Muscle layer of colon (tissue), 2 donors: ENCODE results near the gene GUCY2D.

Source experiments
- H3K27ac ChIP-seq: one replicate; pipeline ENCODE4 v1.7.0; 2013; ENCODE audit warnings: low read depth, mild to moderate bottlenecking, low read length, moderate library complexity
- H3K27me3 ChIP-seq, 2 donors: one replicate each; pipeline ENCODE4 v1.7.0; 2013; ENCODE audit warnings: low read length in 2 of 2, mild to moderate bottlenecking in 2 of 2; ENCODE audit not compliant: insufficient read depth in 2 of 2, control insufficient read depth in 1 of 2
- H3K36me3 ChIP-seq: one replicate; pipeline ENCODE4 v1.7.0; 2013; ENCODE audit warnings: mild to moderate bottlenecking, low read length; ENCODE audit not compliant: insufficient read depth
- H3K4me1 ChIP-seq: one replicate; pipeline ENCODE4 v1.7.0; 2013; ENCODE audit warnings: mild to moderate bottlenecking, low read length; ENCODE audit not compliant: insufficient read depth
- H3K4me3 ChIP-seq, 2 donors: one replicate each; pipeline ENCODE4 v1.7.0; 2013; ENCODE audit warnings: low read length in 2 of 2, low read depth in 1 of 2, mild to moderate bottlenecking in 1 of 2, moderate library complexity in 1 of 2
- H3K9ac ChIP-seq: one replicate; pipeline ENCODE4 v1.7.0; 2013; ENCODE audit warnings: low read length
- H3K9me3 ChIP-seq: one replicate; pipeline ENCODE4 v1.7.0; 2013; ENCODE audit warnings: mild to moderate bottlenecking, low read length
- donor health status: abdominal sarcoma.
- donor health status: Adenocarcinoma of cecum.

GUCY2D gene

DNA sequence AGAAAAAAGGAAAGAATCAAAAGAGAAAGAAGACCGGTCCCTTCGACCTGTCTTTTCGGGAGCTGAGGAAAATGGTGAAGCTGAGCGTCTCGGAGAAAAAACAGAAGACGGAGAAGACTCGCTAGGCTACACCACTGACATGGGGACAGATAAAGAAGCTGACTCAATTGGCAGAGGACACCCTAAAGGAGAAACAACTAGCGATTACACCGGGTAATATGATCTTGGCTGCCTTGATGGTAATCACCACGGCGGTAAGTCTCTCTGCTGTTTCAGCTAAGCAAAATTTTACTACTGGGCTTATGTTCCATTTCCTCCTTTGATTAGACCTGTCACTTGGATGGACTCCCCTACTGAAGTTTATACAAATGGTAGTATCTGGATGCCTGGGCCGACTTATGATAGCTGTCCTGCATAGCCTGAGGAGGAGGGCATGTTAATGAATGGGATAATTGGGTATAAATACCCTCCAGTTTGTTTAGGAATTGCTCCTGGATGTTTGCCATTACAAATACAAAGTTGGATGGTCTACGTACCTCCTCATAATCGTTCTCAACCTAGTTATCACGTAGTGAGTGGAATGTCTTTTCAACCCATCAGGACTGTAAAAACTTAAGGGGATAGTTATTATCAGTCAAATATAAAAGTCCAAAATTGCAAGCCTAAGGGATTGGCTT lies 60.5 kb downstream of the GUCY2D start:
- Histone ChIP-seq H3K27ac (no peak overlapping the region), H3K9me3 (no peaks in the 10 kb centered on the region), H3K4me1 (peaks cover 9% of the 10 kb centered on the region), H3K4me3 (no peak overlapping the region), H3K9ac (no peak overlapping the region), H3K27me3 (peaks cover 43 to 64% of the 10 kb centered on the region in 2 donors), H3K36me3 (no peaks in the 10 kb centered on the region)

DNA sequence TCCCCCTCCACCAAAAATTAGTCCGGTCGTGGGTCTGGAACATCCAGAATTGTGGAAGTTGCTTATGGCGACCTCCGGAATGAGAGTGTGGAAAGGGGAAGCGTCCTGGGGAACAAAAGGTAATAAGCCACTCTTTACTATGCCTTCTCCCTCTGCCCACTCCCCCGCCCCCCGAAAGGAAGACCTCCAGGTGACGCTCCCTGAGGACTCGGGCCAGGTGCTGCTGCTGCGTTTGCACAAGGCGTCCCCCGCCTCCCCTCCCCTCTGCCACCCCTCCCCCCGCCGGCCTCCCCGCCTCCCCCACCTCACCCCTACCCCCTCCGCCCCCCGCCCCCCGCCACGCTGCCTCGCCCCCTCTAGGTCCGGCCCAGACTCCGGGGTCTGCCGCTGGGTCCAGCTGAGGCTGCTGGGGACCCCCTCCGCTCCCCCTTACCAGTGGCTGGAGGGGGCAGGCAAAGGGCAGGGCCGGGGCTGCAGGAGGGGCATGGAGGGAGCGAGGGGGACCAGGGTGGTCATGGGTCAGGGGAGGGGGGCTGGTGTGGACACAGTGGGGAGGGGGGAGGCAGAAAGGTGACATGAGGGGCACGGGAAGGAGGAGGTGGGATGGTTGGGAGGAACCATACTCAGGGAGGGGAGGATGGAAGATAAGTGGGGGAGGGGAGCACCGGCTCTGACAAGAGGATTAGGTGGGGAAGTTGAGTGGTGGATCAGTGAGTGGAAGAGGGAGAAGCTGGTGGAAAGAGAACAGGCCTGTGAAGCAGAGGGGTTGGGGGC lies 61.5 kb downstream of the GUCY2D start:
- Histone ChIP-seq H3K9ac (no peak overlapping the region), H3K4me1 (peaks cover 9% of the 10 kb centered on the region), H3K9me3 (no peaks in the 10 kb centered on the region), H3K27me3 (peaks cover 43 to 54% of the 10 kb centered on the region in 2 donors), H3K36me3 (no peaks in the 10 kb centered on the region), H3K4me3 (no peak overlapping the region), H3K27ac (no peak overlapping the region)

DNA sequence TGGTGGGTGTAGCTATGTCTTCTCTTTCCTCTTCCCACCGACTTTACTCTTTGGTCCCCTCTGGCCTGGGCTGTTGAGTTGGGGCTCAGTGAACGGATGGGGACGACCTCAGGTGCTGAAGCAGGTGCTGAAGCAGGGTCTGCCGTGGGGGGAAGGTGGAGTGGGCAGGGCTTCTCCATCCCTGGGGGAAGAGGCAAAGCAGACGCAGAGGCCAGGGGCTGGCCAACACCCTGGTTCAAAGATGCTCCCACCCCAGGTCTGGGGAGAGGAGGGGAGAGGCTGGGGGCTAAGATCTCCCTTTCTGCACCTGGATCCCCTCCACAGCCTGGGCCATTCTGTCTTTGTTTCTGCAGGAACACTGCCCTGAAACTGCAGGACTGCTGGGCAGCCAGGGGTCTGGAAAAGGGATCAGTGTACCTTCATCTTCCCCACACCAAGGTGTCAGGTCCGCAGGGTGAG lies 62.2 kb downstream of the GUCY2D start:
- H3K9ac ChIP-seq: no peak overlapping the region
- no peaks in the 10 kb centered on the region for H3K36me3 ChIP-seq
- H3K9me3 ChIP-seq: no peaks in the 10 kb centered on the region
- peaks cover 37 to 48% of the 10 kb centered on the region in 2 donors for H3K27me3 ChIP-seq
- no peak overlapping the region for H3K4me3 ChIP-seq
- H3K4me1 ChIP-seq: peaks cover 9% of the 10 kb centered on the region
- no peak overlapping the region for H3K27ac ChIP-seq

DNA sequence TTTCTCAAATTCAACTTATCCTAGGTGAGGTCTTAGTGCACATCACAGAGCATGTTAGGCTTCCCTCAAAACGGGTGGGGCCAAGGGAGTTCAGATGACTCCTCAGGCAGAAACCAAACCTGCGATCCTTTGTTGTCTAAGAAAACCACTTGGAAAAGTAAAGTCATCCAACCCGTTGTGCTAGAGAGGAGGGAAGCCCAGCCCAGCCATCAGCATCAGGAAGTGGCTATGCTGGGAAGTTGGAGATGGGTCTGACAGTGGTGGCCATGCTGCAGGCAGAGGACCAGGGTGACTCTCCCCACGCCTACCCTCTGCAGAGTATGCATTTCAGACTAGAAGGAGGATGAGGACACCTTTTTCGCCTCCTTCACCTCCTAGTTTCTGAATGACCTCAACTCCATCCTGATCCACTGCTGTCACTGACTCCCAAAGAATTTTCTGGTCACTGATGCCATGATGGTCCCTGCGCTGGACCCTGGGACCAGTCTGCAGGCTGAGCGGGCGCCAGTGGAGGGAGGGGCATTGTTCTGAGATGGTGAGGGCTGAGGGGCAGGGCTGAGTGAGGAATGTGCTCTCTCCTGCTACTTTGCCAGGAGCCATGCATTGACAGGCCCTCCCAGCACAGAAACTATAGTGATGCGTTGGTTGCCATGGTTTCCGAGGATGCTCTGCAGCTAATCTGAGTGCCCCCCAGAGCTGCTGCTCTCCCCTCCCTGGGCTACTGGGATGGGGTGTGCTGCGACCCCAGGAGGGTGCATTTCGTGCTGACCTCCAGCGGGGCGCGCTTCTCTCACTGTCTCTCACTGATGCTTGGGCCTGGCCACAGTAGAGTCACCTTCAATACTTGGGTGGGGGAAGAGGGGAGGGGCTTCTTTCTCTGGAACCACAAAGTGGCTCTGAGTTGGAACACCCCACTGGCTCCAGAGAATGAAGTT lies 64.7 kb downstream of the GUCY2D start:
- Histone ChIP-seq H3K9me3 (no peaks in the 10 kb centered on the region), H3K36me3 (no peaks in the 10 kb centered on the region), H3K4me1 (peaks cover 9% of the 10 kb centered on the region), H3K9ac (no peak overlapping the region), H3K27ac (no peak overlapping the region), H3K4me3 (no peak overlapping the region), H3K27me3 (peaks cover 21 to 37% of the 10 kb centered on the region in 2 donors)

GRCh38 chr17:8067806-8068205 lies 65.4 kb downstream of the GUCY2D start:
- Histone ChIP-seq H3K9ac (no peak overlapping the region), H3K27me3 (peaks cover 21 to 38% of the 10 kb centered on the region in 2 donors), H3K4me3 (no peak overlapping the region), H3K4me1 (peaks cover 4% of the 10 kb centered on the region), H3K27ac (no peak overlapping the region), H3K9me3 (no peaks in the 10 kb centered on the region), H3K36me3 (no peaks in the 10 kb centered on the region)

GRCh38 chr17:8068736-8069586 lies 66.5 kb downstream of the GUCY2D start:
- no peak overlapping the region for H3K9ac ChIP-seq
- H3K36me3 ChIP-seq: no peaks in the 10 kb centered on the region
- H3K27ac ChIP-seq: no peak overlapping the region
- H3K9me3 ChIP-seq: no peaks in the 10 kb centered on the region
- H3K27me3 ChIP-seq: peaks cover 24 to 40% of the 10 kb centered on the region in 2 donors
- no peak overlapping the region for H3K4me3 ChIP-seq
- H3K4me1 ChIP-seq: peaks cover 13% of the 10 kb centered on the region

DNA sequence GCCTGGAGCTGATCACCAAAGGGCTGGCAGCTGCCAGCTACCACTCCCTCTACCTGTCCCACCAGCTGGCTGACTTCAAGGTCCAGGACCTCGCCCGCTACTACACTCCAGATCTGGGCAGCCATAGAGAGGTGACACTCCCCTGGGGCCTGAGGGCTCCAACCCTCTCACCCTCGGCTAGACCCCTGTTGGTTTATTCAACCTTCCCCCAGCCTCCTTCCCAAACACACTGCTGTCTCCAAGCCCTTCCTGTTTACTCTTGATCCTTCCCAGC lies 67.1 kb downstream of the GUCY2D start:
- Histone ChIP-seq H3K9me3 (no peaks in the 10 kb centered on the region), H3K9ac (no peak overlapping the region), H3K27ac (no peak overlapping the region), H3K27me3 (peaks cover 30 to 41% of the 10 kb centered on the region in 2 donors), H3K4me3 (no peak overlapping the region), H3K4me1 (peaks cover 15% of the 10 kb centered on the region), H3K36me3 (no peaks in the 10 kb centered on the region)
